Sigmoid colon (tissue), 4 donors: ENCODE results near the gene CLBA1.

Source experiments
- CTCF ChIP-seq, 4 experiments: fragments of 450-650 bp in 3 of 4; fragments of 200-600 bp in 1 of 4; IDR thresholded peaks; one replicate each; pipeline ENCODE4 v1.5.1; 2016 to 2019; ENCODE audit warnings: antibody characterized with exemption in 4 of 4, mild to moderate bottlenecking in 3 of 4, moderate library complexity in 2 of 4
- EP300 ChIP-seq, 4 donors: sonication (generic); formaldehyde crosslinking; IDR thresholded peaks; one replicate each; pipeline ENCODE4 v1.6.1; 2017; ENCODE audit warnings: antibody characterized with exemption in 4 of 4
- POLR2A ChIP-seq, 2 donors: fragments of 450-650 bp; IDR thresholded peaks; one replicate each; pipeline ENCODE4 v1.6.1; 2016; ENCODE audit warnings: antibody characterized with exemption in 2 of 2, mild to moderate bottlenecking in 2 of 2, moderate library complexity in 2 of 2
- POLR2AphosphoS5 ChIP-seq, 4 donors: sonication (generic); formaldehyde crosslinking; IDR thresholded peaks; one replicate each; pipeline ENCODE4 v1.6.1; 2017; ENCODE audit warnings: antibody characterized with exemption in 4 of 4

GRCh38 chr14:105023791-105024480 is 38.3 kb downstream of the CLBA1 start:
- no peak for TF ChIP-seq POLR2A (IDR thresholded peaks at IDR 0.05)
- no peak for TF ChIP-seq CTCF (IDR thresholded peaks at IDR 0.05)
- no peak for TF ChIP-seq POLR2AphosphoS5 (IDR thresholded peaks at IDR 0.05)
- no peak for TF ChIP-seq EP300 (IDR thresholded peaks at IDR 0.05)
